Neural cell (in vitro differentiated cells): ENCODE measurements around the gene SIM1. TPM values are rescaled to one million over a fixed set of nuclear protein-coding genes. Genes with fewer than 3 reads are reported as not detected.
A peak's percentile ranks its signal among the peaks of the same experiment; 100 is the strongest.

Source experiments
- H2AFZ ChIP-seq: fragments of 200-600, 300-800 bp; sonication (generic), shearing (Covaris generic); 2 replicates; pipeline ENCODE4 v1.6.0; 2014; ENCODE audit warnings: low read depth, mild to moderate bottlenecking, antibody characterized with exemption, low read length, moderate library complexity
- H3F3A ChIP-seq: fragments of 200-600 bp; shearing (Covaris generic); 2 replicates; pipeline ENCODE4 v1.6.1; 2016; ENCODE audit warnings: mild to moderate bottlenecking, moderate library complexity, mixed read lengths, antibody characterized with exemption, low read length; ENCODE audit not compliant: insufficient read depth, poor library complexity, severe bottlenecking
- H3K27ac ChIP-seq: fragments of 200-600, 300-800 bp; sonication (generic), shearing (Covaris generic); 2 replicates; pipeline ENCODE4 v1.5.1; 2014; ENCODE audit warnings: mild to moderate bottlenecking, low read length, moderate library complexity
- H3K27me3 ChIP-seq: fragments of 300-800, 200-600 bp; sonication (generic), shearing (Covaris generic); 2 replicates; pipeline ENCODE4 v1.6.0; 2014; ENCODE audit warnings: mild to moderate bottlenecking, low read depth, low read length, moderate library complexity; ENCODE audit not compliant: insufficient read depth
- H3K36me3 ChIP-seq: fragments of 300-800, 200-600 bp; sonication (generic), shearing (Covaris generic); 2 replicates; pipeline ENCODE4 v1.5.1; 2014; ENCODE audit warnings: mild to moderate bottlenecking, antibody characterized with exemption, low read length, moderate library complexity; ENCODE audit not compliant: insufficient read depth
- H3K4me2 ChIP-seq: fragments of 300-800, 200-600 bp; sonication (generic), shearing (Covaris generic); 2 replicates; pipeline ENCODE4 v1.6.0; 2014; ENCODE audit warnings: mild to moderate bottlenecking, low read length
- H3K4me3 ChIP-seq: fragments of 300-800, 200-600 bp; sonication (generic), shearing (Covaris generic); 2 replicates; pipeline ENCODE4 v1.5.1; 2014; ENCODE audit warnings: mild to moderate bottlenecking, low read length, moderate library complexity
- H3K79me2 ChIP-seq: fragments of 200-600 bp; shearing (Covaris generic); replicated peaks from 2 replicates; pipeline ENCODE4 v1.6.0; 2014; ENCODE audit warnings: mild to moderate bottlenecking, low read length, moderate library complexity; ENCODE audit not compliant: insufficient read depth
- H3K9ac ChIP-seq: fragments of 300-800, 200-600 bp; sonication (generic), shearing (Covaris generic); 2 replicates; pipeline ENCODE4 v1.6.1; 2016; ENCODE audit warnings: mild to moderate bottlenecking, low read length, mixed read lengths
- H3K9me2 ChIP-seq: fragments of 200-600 bp; shearing (Covaris generic); 2 replicates; pipeline ENCODE4 v1.6.1; 2016; ENCODE audit warnings: mild to moderate bottlenecking, low read length, mixed read lengths; ENCODE audit not compliant: insufficient read depth
- H3K9me3 ChIP-seq: fragments of 200-600, 300-800 bp; sonication (generic), shearing (Covaris generic); 2 replicates; pipeline ENCODE4 v1.6.1; 2016; ENCODE audit warnings: mild to moderate bottlenecking, mixed run types, low read length, moderate library complexity, mixed read lengths
- H4K20me1 ChIP-seq: fragments of 200-600 bp; shearing (Covaris generic); 2 replicates; pipeline ENCODE4 v1.6.1; 2016; ENCODE audit warnings: mild to moderate bottlenecking, mixed run types; ENCODE audit not compliant: insufficient read depth
- EP300 ChIP-seq: fragments of 450-650 bp; conservative IDR thresholded peaks from 2 replicates; pipeline ENCODE4 v1.6.1; 2014; ENCODE audit warnings: antibody characterized with exemption, mild to moderate bottlenecking, moderate library complexity; ENCODE audit not compliant: poor library complexity, severe bottlenecking
- EZH2 ChIP-seq: fragments of 200-600, 300-800 bp; shearing (Covaris generic), sonication (generic); IDR thresholded peaks from 2 replicates; pipeline ENCODE4 v1.6.1; 2014; ENCODE audit warnings: antibody characterized with exemption, low read length, borderline replicate concordance, mild to moderate bottlenecking; ENCODE audit not compliant: insufficient read depth, poor library complexity, severe bottlenecking
- MXI1 ChIP-seq: fragments of 450-650 bp; conservative IDR thresholded peaks from 2 replicates; pipeline ENCODE4 v1.6.1; 2014; ENCODE audit warnings: antibody characterized with exemption, mild to moderate bottlenecking; ENCODE audit not compliant: poor library complexity, severe bottlenecking
- POLR2AphosphoS5 ChIP-seq: IDR thresholded peaks from 2 replicates; pipeline ENCODE4 v1.6.1; 2012
- RAD21 ChIP-seq: fragments of 450-650 bp; conservative IDR thresholded peaks from 2 replicates; pipeline ENCODE4 v1.6.1; 2014; ENCODE audit warnings: antibody characterized with exemption, mild to moderate bottlenecking, moderate library complexity
- SMC3 ChIP-seq: fragments of 450-650 bp; conservative IDR thresholded peaks from 2 replicates; pipeline ENCODE4 v1.6.1; 2014; ENCODE audit warnings: antibody characterized with exemption, mild to moderate bottlenecking, moderate library complexity; ENCODE audit not compliant: poor library complexity
- TAF1 ChIP-seq: IDR thresholded peaks from 2 replicates; pipeline ENCODE4 v1.6.1; 2012; ENCODE audit warnings: low read depth
- polyA minus RNA-seq: library from RNA; depleted of rRNA, polyadenylated mRNA; stranded (reverse); fragments of >200 nt; gene quantifications from 2 replicates; pipeline ENCODE4 v1.2.3, GENCODE V29; 2014
- polyA plus RNA-seq: library from polyadenylated mRNA; depleted of rRNA; stranded (reverse); fragments of >200 nt; gene quantifications from 2 replicates; pipeline ENCODE4 v1.2.3, GENCODE V29; 2014
- TF ChIP-seq, protein P1 (sequence below): fragments of 450-650 bp; IDR thresholded peaks from 2 replicates; pipeline ENCODE4 v1.5.1; 2014; ENCODE audit warnings: antibody characterized with exemption, mild to moderate bottlenecking, moderate library complexity; ENCODE audit not compliant: poor library complexity, severe bottlenecking
- TF ChIP-seq, protein P2 (sequence below): IDR thresholded peaks from 2 replicates; pipeline ENCODE4 v1.6.1; 2012; ENCODE audit warnings: borderline replicate concordance

The SIM1 gene, protein sequence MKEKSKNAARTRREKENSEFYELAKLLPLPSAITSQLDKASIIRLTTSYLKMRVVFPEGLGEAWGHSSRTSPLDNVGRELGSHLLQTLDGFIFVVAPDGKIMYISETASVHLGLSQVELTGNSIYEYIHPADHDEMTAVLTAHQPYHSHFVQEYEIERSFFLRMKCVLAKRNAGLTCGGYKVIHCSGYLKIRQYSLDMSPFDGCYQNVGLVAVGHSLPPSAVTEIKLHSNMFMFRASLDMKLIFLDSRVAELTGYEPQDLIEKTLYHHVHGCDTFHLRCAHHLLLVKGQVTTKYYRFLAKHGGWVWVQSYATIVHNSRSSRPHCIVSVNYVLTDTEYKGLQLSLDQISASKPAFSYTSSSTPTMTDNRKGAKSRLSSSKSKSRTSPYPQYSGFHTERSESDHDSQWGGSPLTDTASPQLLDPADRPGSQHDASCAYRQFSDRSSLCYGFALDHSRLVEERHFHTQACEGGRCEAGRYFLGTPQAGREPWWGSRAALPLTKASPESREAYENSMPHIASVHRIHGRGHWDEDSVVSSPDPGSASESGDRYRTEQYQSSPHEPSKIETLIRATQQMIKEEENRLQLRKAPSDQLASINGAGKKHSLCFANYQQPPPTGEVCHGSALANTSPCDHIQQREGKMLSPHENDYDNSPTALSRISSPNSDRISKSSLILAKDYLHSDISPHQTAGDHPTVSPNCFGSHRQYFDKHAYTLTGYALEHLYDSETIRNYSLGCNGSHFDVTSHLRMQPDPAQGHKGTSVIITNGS
- polyA plus RNA-seq (not detected in 2 replicates), polyA minus RNA-seq (not detected in 2 replicates)

GRCh38 chr6:100464903-100465700 lies at the start of gene SIM1:
SIM1 (minus strand) TSS chr6:100464921; CDS start chr6:100463468, 1,453 bp downstream.
- H2AFZ ChIP-seq: no peak within 1 kb of the TSS
- H3K4me2 ChIP-seq: no peak within 1 kb of the TSS
- no peaks in the 10 kb centered on the region for H3K36me3 ChIP-seq
- no peaks in the 10 kb centered on the region for H3F3A ChIP-seq
- H3K27me3 ChIP-seq: peaks cover 100% of the 10 kb centered on the region
- no peak within 1 kb of the TSS for H3K9ac ChIP-seq
- H3K27ac ChIP-seq: no peak within 1 kb of the TSS
- no peaks in the 10 kb centered on the region for H3K79me2 ChIP-seq
- H3K9me3 ChIP-seq: no peaks in the 10 kb centered on the region
- no peaks in the 10 kb centered on the region for H4K20me1 ChIP-seq
- peak within 1 kb of the TSS; percentile 51 for H3K4me3 ChIP-seq
- TF ChIP-seq EP300 (no peak), TAF1 (no peak), MXI1 (no peak), POLR2AphosphoS5 (peak; percentile 25), EZH2 (peak; percentile 82), SMC3 (no peak), RAD21 (no peak)
- TF ChIP-seq, protein P1, sequence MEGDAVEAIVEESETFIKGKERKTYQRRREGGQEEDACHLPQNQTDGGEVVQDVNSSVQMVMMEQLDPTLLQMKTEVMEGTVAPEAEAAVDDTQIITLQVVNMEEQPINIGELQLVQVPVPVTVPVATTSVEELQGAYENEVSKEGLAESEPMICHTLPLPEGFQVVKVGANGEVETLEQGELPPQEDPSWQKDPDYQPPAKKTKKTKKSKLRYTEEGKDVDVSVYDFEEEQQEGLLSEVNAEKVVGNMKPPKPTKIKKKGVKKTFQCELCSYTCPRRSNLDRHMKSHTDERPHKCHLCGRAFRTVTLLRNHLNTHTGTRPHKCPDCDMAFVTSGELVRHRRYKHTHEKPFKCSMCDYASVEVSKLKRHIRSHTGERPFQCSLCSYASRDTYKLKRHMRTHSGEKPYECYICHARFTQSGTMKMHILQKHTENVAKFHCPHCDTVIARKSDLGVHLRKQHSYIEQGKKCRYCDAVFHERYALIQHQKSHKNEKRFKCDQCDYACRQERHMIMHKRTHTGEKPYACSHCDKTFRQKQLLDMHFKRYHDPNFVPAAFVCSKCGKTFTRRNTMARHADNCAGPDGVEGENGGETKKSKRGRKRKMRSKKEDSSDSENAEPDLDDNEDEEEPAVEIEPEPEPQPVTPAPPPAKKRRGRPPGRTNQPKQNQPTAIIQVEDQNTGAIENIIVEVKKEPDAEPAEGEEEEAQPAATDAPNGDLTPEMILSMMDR: no peak
- TF ChIP-seq, protein P2, sequence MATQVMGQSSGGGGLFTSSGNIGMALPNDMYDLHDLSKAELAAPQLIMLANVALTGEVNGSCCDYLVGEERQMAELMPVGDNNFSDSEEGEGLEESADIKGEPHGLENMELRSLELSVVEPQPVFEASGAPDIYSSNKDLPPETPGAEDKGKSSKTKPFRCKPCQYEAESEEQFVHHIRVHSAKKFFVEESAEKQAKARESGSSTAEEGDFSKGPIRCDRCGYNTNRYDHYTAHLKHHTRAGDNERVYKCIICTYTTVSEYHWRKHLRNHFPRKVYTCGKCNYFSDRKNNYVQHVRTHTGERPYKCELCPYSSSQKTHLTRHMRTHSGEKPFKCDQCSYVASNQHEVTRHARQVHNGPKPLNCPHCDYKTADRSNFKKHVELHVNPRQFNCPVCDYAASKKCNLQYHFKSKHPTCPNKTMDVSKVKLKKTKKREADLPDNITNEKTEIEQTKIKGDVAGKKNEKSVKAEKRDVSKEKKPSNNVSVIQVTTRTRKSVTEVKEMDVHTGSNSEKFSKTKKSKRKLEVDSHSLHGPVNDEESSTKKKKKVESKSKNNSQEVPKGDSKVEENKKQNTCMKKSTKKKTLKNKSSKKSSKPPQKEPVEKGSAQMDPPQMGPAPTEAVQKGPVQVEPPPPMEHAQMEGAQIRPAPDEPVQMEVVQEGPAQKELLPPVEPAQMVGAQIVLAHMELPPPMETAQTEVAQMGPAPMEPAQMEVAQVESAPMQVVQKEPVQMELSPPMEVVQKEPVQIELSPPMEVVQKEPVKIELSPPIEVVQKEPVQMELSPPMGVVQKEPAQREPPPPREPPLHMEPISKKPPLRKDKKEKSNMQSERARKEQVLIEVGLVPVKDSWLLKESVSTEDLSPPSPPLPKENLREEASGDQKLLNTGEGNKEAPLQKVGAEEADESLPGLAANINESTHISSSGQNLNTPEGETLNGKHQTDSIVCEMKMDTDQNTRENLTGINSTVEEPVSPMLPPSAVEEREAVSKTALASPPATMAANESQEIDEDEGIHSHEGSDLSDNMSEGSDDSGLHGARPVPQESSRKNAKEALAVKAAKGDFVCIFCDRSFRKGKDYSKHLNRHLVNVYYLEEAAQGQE: no peak
- H3K9me2 ChIP-seq: no peaks in the 10 kb centered on the region
